HTERT RPE-1 (cell line): Measurements from ENCODE around the gene NOC2L.
"Not testable (repeated sequence)": the region's sequence is repeated elsewhere in the genome, so short reads cannot be mapped to it uniquely, and the experiment has no call there.

ENCODE experiments used
- in situ Hi-C: fragments of 300-500 bp; cut with MboI; formaldehyde crosslinking; loops from 4 replicates; pipeline ENCODE4 v1.14.3; 2020; ENCODE audit warnings: low sequenced_read_pairs

Gene NOC2L

DNA sequence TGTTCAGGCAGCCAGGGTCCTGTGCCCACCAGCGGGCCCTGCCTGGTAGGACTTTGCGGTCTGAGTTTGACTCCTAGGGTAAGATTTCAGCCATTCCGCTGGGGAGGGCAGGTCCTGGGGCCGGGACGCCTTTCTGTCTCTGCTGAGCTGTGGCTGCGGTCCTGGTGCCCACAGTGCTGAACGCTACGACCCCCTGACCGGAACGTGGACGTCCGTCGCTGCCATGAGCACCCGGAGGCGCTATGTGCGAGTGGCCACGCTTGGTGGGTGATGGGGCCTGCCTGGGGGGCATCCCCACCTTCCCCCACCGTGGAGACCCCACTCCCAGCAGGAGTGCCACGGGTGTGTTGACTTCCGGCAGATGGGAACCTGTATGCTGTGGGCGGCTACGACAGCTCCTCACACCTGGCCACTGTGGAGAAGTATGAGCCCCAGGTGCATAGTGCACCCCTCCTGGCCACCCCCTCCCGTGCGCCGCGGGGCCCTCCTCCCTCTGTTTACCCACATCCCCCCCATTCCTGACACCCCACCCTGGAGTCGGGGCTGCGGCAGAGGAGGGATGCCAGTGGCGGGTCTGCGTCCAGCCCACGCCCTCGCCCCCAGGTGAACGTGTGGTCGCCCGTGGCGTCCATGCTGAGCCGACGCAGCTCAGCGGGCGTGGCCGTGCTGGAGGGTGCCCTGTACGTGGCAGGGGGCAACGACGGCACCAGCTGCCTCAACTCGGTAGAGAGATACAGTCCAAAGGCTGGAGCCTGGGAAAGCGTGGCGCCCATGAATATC is 4.9 kb upstream of the NOC2L start:
- in situ Hi-C loops = no loop called here

DNA sequence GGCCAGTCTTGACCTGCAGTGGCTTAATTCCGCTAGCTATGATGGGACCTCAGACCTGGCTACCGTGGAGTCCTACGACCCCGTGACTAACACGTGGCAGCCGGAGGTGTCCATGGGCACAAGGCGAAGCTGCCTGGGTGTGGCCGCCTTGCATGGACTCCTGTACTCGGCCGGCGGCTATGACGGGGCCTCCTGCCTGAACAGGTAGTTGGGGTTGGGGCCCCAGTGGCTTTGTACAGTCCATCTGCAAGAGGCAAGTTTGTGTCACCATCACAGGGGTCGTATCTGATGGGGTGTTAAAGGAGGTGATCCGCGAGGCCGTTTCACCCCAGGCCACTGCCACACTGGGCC is 4.2 kb upstream of the NOC2L start:
- in situ Hi-C loops = no loop called here

DNA sequence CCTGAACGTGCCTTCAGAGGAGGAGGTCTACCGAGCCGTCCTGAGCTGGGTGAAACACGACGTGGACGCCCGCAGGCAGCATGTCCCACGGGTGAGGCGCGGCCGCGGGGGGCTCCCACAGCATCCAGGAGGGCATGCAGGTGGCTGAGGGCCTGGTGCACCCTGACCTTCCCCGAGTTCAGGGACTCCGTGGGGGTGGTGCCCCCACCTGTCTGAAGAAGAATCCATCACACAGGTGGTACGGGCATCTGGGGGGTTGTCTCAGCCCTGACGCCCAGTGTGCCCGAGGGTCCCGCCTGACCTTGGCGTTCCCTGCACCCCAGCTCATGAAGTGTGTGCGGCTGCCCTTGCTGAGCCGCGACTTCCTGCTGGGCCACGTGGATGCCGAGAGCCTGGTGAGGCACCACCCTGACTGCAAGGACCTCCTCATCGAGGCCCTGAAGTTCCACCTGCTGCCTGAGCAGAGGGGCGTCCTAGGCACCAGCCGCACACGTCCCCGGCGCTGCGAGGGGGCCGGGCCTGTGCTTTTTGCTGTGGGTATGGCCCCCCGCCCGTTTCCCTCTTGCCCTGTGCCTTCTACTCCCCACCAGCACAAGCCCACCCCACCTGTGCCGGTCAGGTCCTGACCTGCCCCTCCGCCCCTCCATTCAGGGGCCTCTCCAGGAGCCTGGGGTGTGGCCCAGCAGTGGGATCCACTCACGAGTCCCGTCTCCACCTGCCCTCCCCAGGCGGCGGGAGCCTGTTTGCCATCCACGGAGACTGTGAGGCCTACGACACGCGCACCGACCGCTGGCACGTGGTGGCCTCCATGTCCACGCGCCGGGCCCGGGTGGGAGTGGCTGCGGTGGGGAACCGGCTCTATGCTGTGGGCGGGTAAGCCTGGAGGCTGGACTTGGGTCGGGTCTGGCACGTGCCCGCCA is 3.6 kb upstream of the NOC2L start:
- in situ Hi-C loops = no loop called here

DNA sequence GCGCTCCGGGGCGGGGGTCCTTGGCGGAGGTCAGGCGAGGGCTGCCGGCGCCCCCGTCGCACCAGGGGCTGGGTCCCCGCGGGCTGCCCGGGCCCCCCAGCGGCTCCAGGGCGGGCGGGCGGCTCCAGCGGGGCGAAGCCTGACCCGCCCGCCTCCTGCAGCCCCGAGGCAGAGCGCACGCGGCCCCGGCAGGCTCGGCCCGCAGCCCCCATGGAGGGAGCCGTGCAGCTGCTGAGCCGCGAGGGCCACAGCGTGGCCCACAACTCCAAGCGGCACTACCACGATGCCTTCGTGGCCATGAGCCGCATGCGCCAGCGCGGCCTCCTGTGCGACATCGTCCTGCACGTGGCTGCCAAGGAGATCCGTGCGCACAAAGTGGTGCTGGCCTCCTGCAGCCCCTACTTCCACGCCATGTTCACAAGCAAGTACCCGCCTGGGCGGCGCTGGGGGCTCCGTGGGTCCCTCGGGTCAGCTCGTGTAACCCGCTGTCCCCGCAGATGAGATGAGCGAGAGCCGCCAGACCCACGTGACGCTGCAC is 2.1 kb upstream of the NOC2L start:
- in situ Hi-C loops = no loop called here

DNA sequence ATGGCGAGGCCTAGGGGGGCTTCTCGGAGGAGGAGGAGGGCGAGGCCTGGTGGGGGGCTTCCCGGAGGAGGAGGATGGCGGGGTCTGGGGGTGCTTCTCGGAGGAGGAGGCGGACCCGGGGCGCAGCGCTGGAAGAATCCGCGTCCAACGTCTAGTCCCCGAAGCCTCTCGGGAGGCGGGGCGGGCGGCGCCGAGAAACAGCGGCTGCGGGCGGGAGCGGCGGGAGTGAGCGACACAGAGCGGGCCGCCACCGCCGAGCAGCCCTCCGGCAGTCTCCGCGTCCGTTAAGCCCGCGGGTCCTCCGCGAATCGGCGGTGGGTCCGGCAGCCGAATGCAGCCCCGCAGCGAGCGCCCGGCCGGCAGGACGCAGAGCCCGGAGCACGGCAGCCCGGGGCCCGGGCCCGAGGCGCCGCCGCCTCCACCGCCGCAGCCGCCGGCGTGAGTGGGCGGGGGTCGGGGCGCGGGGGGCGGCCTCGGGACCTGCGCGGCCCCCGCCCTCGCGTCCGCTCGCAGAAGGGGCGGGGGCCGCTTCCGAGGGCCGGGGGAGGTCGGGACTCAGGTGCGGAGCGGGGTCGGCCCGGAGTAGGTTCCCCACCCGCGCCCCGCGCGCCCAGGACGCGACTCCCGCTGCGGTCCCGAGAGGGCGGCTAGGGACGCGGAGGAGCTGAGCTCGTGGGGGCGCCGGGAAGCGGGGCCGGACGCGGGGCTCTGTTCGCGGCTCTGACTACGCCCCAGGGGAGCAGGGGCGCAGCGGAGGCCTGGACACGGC is 1.5 kb upstream of the NOC2L start, which contains the start of gene KLHL17:
Gene KLHL17 (plus strand): TSS at position 222 of the 769 bp plus-strand sequence. CDS start 110 bp downstream, at position 332.
- in situ Hi-C loops = no loop called here

DNA sequence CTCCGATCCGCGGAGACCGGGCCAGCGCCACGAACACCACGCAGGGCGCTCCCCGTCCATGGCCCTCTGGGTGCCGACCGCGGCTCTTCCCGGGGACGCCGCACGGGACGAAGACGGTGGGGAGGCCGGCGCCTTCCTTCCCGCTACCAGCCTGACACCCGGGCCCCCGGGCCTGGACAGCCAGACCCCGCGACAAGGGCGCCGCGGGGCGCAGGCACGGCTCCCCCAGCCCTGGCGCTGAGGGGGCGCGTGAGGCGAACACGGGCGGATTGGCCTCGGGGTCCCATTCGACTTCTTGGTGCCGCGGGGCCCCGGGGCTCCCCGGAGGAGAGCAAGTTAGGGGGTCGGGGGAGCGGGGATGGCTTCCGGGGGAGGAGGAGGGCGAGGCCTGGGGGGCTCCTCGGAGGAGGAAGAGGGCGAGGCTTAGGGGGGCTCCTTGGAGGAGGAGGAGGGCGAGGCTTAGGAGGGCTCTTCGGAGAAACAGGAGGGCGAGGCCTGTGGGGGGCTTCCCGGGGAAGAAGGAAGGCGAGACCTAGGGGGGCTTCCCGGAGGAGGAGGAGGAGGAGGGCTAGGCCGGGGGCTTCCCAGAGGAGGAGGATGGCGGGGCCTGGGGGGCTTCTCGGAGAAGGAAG is 791 bp upstream of the NOC2L start:
- in situ Hi-C loops = no loop called here

DNA sequence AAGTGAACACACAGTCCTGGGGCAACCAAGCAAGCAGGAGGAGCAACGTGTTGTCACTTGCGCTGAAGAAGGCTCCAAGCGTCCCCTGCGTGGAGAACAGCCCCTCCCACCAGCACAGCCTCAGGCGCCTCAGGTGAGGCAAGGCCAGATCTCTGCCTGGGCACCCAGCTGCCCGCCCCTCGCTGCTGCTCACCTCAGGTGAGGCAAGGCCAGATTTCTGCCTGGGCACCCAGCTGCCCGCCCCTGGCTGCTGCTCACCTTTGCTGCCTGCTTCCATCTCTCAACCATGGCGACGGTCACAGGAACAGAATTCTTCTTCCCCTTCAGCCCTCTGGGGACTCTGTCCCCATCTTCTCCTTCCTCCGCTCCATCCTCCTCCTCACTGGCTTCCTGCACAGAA is 2.4 kb downstream of the NOC2L start:
- in situ Hi-C loops = no loop called here

DNA sequence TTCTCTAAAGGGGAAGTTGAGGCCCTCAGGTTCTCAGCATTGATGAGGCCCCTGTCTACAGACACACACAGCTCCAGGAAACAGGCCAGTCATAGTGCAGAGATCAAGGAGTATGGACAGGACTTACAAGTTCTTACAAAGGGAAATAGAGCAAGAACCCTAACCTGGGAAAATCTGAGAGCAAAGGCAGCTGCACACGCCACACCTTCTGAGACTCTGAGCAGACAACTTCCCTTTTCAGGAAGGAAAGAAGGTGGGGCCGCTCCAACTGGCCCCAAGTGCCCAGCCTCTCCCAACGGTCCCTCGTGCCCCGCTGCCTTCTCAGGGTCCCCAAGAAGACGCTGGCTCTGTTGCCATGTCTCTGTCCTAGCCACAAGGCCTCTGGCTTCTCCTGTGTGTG is 3.6 kb downstream of the NOC2L start:
- in situ Hi-C loops = no loop called here

DNA sequence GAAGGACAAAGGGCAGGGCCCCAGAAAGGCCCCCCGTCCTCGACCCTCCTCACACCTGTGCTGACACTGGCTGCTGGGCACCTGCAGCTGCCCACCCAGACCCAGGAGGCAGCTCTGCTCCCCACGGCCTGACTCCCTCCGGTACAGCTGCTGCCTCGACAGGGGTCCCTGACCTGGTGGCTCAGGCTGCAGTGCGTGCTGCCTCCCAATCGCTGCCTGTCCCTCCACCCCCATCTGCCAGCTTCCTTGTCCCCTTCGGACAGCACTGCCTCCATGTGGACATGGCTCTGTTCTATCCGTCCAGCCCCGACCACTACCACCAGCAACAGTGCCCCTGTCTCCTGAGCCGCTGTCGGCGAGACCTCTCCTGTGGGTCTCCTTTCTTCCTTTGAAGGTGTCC is 4.1 kb downstream of the NOC2L start:
- in situ Hi-C loops = no loop called here

DNA sequence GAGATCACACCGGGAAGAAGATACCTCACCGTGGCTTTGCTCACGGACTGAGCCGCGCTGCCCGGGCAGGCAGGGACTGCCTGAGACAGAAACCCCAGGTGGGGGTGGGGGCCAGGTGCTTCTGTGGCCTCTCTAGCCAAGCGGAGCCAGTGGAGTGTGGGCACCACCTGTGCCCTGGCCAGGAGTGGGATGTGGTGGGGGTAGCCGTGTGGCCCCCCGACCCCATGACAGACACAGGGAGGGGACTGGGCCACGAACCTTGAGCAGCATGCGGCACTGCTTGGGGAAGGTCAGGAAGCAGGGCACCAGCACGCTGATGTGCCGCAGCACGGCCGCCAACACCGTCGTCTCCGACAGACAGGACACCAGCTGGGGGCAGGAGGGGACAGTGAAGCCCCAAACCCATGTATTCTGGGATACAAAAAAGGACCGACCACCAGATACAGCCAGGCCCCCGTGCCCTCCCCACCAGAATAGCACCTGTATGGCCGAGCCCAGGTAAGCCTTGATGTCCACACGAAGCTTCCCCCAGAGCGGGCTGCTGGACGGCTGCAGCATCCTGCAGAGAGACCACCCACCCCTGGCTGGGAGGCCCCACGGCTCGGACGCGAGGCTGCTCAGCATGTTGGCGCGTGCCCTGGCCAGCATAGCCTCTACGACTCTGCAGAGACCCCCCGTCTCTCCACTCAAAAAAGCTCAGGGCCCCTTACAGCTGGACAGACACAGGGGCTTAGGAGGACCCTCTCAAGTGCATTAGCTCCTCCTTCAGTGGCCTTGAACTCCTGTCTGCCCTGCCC is 5.3 kb downstream of the NOC2L start:
- in situ Hi-C loops = no loop called here

DNA sequence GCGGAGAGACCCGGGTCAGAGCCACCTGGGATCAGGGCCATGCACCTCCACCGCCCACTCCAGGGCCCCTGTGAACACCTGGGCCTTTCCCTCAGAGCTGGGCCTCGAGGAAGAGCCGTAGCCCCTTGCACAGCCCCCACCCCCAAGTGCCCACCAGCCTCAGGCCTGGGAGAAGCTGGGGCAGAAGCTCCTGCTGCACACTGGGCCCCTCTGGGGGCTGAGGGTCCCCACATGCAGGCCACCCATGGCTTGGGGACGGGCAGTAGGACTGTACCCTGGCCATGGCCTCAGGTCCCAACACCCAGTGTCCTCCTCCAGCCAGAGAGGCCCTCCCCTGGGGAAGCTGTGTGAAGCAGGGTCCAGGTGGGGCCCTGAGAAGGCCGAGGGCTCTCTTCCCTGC is 6.5 kb downstream of the NOC2L start:
- in situ Hi-C loops = no loop called here

DNA sequence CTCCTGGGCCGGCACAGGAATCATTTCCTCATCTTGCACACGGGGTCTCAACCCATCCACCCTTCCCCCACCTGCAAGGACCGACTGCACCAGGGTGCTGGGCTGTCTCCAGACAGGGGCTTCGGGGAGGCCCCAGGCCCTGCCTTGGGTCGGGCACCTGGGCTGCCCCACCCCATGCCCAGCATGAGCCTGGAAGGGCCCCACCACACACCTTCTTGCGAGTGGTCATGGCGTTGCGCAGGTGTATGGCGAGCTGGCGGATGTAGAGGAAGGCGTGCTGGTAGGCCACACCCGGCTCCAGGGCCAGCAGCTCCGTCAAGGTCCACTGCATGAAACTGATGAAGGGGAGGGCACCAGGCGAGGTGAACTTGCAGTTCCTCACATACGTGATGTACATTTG is 6.9 kb downstream of the NOC2L start:
- in situ Hi-C loops = no loop called here

DNA sequence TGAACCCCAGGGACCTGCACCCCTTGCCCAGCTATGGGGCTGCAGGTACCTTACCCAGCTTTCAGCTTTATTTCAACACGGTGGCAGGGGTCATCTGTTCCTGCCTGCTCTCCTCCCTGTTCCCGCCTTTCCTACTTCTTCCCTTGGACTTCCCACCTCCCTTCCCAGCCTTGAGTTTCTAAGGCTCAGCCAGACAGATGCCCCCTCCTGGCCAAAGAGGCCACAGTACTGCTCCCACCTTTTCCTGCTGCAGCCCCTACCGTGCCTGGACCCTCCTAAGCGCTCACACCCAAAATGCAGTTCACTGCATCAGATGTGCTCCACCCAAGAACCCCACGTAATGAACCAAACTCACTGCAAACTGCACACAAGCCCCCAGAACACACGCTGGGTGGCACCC is 7.7 kb downstream of the NOC2L start:
- in situ Hi-C loops = no loop called here

DNA sequence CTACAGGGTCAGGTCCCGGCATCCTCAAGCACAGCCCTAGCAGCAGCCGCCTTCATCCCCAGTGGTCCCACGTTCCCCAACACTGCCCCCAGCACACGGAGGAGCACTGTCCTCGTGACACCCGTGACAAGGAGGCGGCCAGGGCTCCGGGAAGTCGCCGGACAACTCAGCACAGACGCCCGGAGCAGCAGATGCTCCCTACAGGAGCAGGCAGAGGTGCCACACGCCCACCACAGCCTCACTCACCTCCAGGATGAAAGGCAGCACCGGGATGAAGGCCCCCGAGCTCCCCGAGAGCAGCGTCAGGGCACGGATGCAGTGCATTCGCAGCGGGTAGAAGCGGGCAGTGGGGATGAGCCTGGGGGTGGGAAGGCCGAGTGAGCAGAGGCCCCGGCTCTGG is 8.2 kb downstream of the NOC2L start:
- in situ Hi-C loops = no loop called here

DNA sequence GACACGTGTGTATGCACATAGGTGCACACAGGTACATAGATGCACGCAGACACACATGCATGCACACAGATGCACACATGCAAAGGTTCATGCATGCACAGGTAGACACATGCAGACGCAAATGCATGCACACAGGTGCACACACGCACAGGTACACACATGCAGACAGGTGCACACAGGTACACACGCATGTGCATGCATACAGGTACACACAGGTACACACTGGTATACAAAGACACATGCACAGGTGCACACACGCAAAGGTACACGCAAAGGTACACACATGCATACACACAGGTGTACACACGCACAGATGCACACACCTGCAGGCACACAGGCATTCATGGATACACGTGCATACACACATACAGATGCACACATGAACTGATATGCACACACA is 8.8 kb downstream of the NOC2L start:
- in situ Hi-C loops = no loop called here

DNA sequence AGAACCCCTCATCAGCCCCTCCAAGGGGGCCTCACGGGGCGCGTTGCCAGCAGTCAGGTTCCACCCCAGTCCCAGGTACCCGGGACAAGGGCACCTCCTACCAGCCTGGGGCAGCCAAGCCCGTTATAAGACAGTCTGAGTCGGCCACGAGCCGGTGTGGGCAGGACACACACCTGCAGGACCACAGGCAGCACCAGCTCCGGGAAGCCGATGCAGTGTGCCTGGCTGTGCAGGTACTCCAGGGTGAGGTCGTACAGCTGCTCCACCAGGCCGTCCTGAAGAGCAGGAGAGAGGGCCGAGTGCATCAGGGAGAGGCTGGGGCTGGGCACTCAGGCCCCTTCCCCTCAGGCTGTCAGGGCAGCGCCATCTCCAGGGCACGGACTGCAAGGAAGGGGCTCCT is 11.1 kb downstream of the NOC2L start:
- in situ Hi-C loops = no loop called here

DNA sequence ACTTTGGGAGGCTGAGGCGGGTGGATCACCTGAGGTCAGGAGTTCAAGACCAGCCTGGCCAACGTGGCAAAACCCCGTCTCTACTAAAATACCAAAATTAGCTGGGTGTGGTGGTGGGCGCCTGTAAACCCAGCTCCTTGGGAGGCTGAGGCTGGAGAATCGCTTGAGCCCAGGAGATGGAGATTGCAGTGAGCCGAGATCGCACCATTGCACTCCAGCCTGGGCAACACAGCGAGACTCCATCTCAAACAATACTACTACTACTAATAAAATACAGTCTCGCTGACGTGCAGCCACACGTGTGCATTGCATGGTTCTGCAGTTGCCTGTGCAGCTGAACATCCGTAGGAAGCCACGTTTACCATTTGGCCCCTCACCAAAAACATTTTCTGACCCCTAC is 12.2 kb downstream of the NOC2L start:
- in situ Hi-C loops = not testable (repeated sequence)

DNA sequence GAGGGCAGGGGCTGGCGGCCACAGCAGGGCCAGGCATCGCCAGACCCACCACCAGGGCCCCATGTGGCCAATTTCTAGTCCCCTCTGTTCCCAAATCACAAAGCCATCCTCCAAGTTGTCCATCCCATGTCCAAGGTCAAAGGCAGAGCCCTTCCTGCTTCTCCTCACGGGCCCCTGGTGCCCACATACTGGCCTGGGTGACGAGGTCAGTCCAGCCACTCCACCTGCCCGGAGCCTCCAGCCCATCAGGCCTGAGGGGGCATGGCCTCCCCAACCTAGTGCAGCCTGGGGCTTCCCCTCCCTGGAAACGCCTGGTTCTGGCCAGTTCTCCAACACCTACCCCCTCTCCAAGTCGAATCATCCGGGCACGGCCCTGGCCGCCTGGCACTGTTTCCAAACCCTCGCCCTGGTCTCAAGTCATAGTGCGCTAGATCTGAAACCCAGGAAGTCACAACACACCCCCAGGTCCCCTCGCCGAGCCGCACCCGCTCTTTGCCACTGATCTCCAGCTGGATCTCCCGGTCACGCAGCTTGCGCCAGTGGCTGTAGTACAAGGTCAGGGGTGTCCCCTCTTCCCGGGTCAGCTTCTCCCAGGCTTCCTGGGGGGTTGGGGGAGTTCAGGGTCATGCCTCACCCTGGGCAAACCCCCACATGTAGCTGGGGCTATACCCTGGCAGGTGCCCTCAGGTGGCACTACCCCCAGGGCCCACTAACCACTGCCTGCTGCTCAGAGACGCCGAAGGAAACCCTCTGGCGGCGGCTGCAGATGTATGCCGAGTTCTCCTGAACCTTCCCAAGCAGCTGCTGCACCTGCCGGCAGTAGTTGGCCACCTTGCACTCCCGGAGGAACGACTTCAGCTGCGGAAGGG is 13.1 kb downstream of the NOC2L start:
- in situ Hi-C loops = no loop called here
